Lower leg skin (tissue), 4 donors: ENCODE results near the gene PAIP1. TPM values are rescaled to one million over a fixed set of nuclear protein-coding genes. Genes with fewer than 3 reads are reported as not detected.

Source experiments
- DNase-seq, 2 donors: peaks; one replicate each; pipeline ENCODE4 v3.0.0-alpha.2; 2019; ENCODE audit warnings: low spot score in 2 of 2
- H3K4me3 ChIP-seq: fragments of 200-600 bp; sonication (generic); 2 replicates; pipeline ENCODE4 v1.5.1; 2017; ENCODE audit warnings: mild to moderate bottlenecking, low read depth; ENCODE audit not compliant: poor library complexity, severe bottlenecking
- CTCF ChIP-seq, 3 donors: fragments of 450-650 bp; IDR thresholded peaks; one replicate each; pipeline ENCODE4 v1.5.1; 2016; ENCODE audit warnings: antibody characterized with exemption in 3 of 3, mild to moderate bottlenecking in 3 of 3, moderate library complexity in 2 of 3
- POLR2A ChIP-seq, 2 donors: fragments of 450-650 bp; IDR thresholded peaks; one replicate each; pipeline ENCODE4 v1.6.1; 2016 to 2017; ENCODE audit warnings: antibody characterized with exemption in 2 of 2, mild to moderate bottlenecking in 1 of 2, moderate library complexity in 1 of 2
- WGBS, 2 donors: methylation state at CpG; one replicate each; pipeline ENCODE4 v1.1.5; 2018; 5-methylcytosine and 5-hydroxymethylcytosine counted together
- intact Hi-C: fragments of 100-400 bp; cut with DNase I; formaldehyde crosslinking; loops from one replicate; pipeline ENCODE4 v1.15.0; 2023; ENCODE audit warnings: low total_unique reads
- total RNA-seq, 4 donors: library from RNA; depleted of rRNA; stranded (reverse); fragments of >200 nt; gene quantifications; one replicate each; pipeline ENCODE4 v1.1.0, GENCODE V29; 2016

Gene PAIP1
- total RNA-seq, 4 donors from 2014 or later, result 40.5 to 65.4 (median 50.5) TPM

GRCh38 chr5:43484106-43484849 is 72.6 kb downstream of the PAIP1 start:
- DNase-seq, result peak; percentile 81 to 96
- intact Hi-C loops, result no loop called here
- WGBS, 2 donors, result 3% methylated on average over 28 to 32 of the region's 32 CpGs
- TF ChIP-seq CTCF (IDR thresholded peaks at IDR 0.05) (peak in 1 of 3 donors; percentile 34), POLR2A (IDR thresholded peaks at IDR 0.05) (no peak)
- H3K4me3 ChIP-seq, result peak overlapping the region; percentile 67

GRCh38 chr5:43483298-43484105 is 73.4 kb downstream of the PAIP1 start, which contains the start of gene TMEM267:
Gene TMEM267, minus strand, starts transcription at chr5:43483865. Its CDS starts 29,896 bp downstream, at chr5:43453969.
- TF ChIP-seq POLR2A (IDR thresholded peaks at IDR 0.05) (peak in 1 of 2 donors; percentile 71), CTCF (IDR thresholded peaks at IDR 0.05) (no peak)
- peak within 1 kb of the TSS; percentile 67 for H3K4me3 ChIP-seq
- intact Hi-C loops, result no loop called here
- peak; percentile 91 to 98 for DNase-seq
- 0% methylated on average over 30 to 62 of the region's 62 CpGs for WGBS, 2 donors

- peak overlapping the region; percentile 67 for H3K4me3 ChIP-seq
- WGBS, 2 donors, result 33 to 37% methylated on average over 6 of the region's 6 CpGs
- TF ChIP-seq CTCF (IDR thresholded peaks at IDR 0.05) (no peak), POLR2A (IDR thresholded peaks at IDR 0.05) (no peak)
- intact Hi-C loops, result no loop called here
- no peak for DNase-seq
Observed at GRCh38 chr5:43482490-43483297, 74.2 kb downstream of the PAIP1 start.

Other genes starting within 250 kb of the PAIP1 start
- 100 to 1,000 TPM in 2 of 4 donors, 10 to 100 TPM in 2; 70.4 to 106 (median 97.4) TPM for gene HMGCS1, start 243.7 kb downstream of the PAIP1 start, total RNA-seq
- gene CCL28, start 144.7 kb downstream of the PAIP1 start, total RNA-seq, result 10 to 100 TPM; 11.6 to 24.1 (median 14.6) TPM
- 10 to 100 TPM in 3 of 4 donors, 1 to 10 TPM in 1; 3.0 to 13.5 (median 11.9) TPM for gene TMEM267, start 73.2 kb downstream of the PAIP1 start, total RNA-seq
- gene C5orf34, start 41.9 kb downstream of the PAIP1 start, total RNA-seq, result 1 to 10 TPM in 2 of 4 donors, under 1 TPM in 2; 0.91 to 3.9 (median 1.4) TPM
- gene NNT, start 46.1 kb upstream of the PAIP1 start, total RNA-seq, result 10 to 100 TPM; 24.2 to 34.2 (median 27.7) TPM